Fibroblast of lung (primary cell): ENCODE measurements around the gene STAB2. TPM values are rescaled to one million over a fixed set of nuclear protein-coding genes. Genes with fewer than 3 reads are reported as not detected.

Source experiments
- DNase-seq, 2 donors: peaks; one replicate each; pipeline versions ENCODE4 v3.0.0 to v3.0.0-alpha.2; 2010; ENCODE audit warnings: low read depth in 2 of 2
- H2AFZ ChIP-seq: 2 replicates; pipeline ENCODE4 v1.5.1; 2012; ENCODE audit warnings: low read length, control low read depth, inconsistent platforms
- H3K27ac ChIP-seq: 2 replicates; pipeline ENCODE4 v1.5.1; 2011; ENCODE audit warnings: low read length, control low read depth; ENCODE audit not compliant: insufficient read depth
- H3K27me3 ChIP-seq: 2 replicates; pipeline ENCODE4 v1.5.1; 2011; ENCODE audit warnings: mild to moderate bottlenecking, low read length; ENCODE audit not compliant: control insufficient read depth, insufficient read depth
- H3K36me3 ChIP-seq: 2 replicates; pipeline ENCODE4 v1.5.1; 2011; ENCODE audit warnings: low read length; ENCODE audit not compliant: control insufficient read depth, insufficient read depth
- H3K4me1 ChIP-seq: 2 replicates; pipeline ENCODE4 v1.5.1; 2011; ENCODE audit warnings: low read length; ENCODE audit not compliant: control insufficient read depth, insufficient read depth; ENCODE audit errors: extremely low read depth
- H3K4me2 ChIP-seq: 2 replicates; pipeline ENCODE4 v1.5.1; 2011; ENCODE audit warnings: low read length, control low read depth; ENCODE audit not compliant: insufficient read depth; ENCODE audit errors: extremely low read depth
- H3K4me3 ChIP-seq, 4 experiments: fragments of 200-600 bp in 1 of 4; sonication (generic) in 1 of 4; replicated peaks in 1 of 4; 2 replicates each; pipeline ENCODE4 v1.5.1; 2011 to 2016; ENCODE audit warnings: low read length in 4 of 4, low read depth in 3 of 4, mild to moderate bottlenecking in 3 of 4, control low read depth in 2 of 4, inconsistent platforms in 1 of 4, mixed read lengths in 1 of 4; ENCODE audit not compliant: insufficient read depth in 1 of 4; ENCODE audit errors: control extremely low read depth in 1 of 4
- H3K79me2 ChIP-seq: 2 replicates; pipeline ENCODE4 v1.5.1; 2012; ENCODE audit warnings: mild to moderate bottlenecking, low read length, inconsistent platforms; ENCODE audit not compliant: control insufficient read depth, insufficient read depth
- H3K9ac ChIP-seq: 2 replicates; pipeline ENCODE4 v1.5.1; 2011; ENCODE audit warnings: mild to moderate bottlenecking, low read length, control low read depth; ENCODE audit not compliant: insufficient read depth
- H3K9me3 ChIP-seq: 2 replicates; pipeline ENCODE4 v1.5.1; 2012; ENCODE audit warnings: low read depth, low read length; ENCODE audit not compliant: control insufficient read depth, insufficient read depth
- H4K20me1 ChIP-seq: 2 replicates; pipeline ENCODE4 v1.5.1; 2011; ENCODE audit warnings: low read length; ENCODE audit not compliant: control insufficient read depth, insufficient read depth; ENCODE audit errors: extremely low read depth
- EZH2 ChIP-seq: IDR thresholded peaks from 2 replicates; pipeline ENCODE4 v1.5.1; 2012; ENCODE audit warnings: low read length, control low read depth, mild to moderate bottlenecking; ENCODE audit errors: missing control alignments
- polyA plus RNA-seq, 2 donors: library from polyadenylated mRNA; depleted of rRNA in 1 of 2; stranded (reverse) in 1 of 2; unstranded in 1 of 2; fragments of >200 nt; gene quantifications; 2 replicates each; pipeline ENCODE4 v1.2.1, GENCODE V29; 2011 to 2012; ENCODE audit warnings: missing spikeins in 1 of 2
- total RNA-seq: library from RNA; depleted of rRNA; stranded (reverse); fragments of >200 nt; gene quantifications from 2 replicates; pipeline ENCODE4 v1.2.1, GENCODE V29; 2014
- TF ChIP-seq, protein P1 (sequence below), 2 donors: IDR thresholded peaks in 1 of 2; conservative IDR thresholded peaks in 1 of 2; 1 replicate in 1 of 2; 2 replicates in 1 of 2; pipeline ENCODE4 v1.5.1; 2011 to 2012; ENCODE audit warnings: low read length in 2 of 2, control low read depth in 1 of 2, inconsistent platforms in 1 of 2, low read depth in 1 of 2, mild to moderate bottlenecking in 1 of 2

The STAB2 gene
- total and polyA plus RNA-seq, 2 donors (not counting 1 experiment from before 2014, with no cell fraction given), result not detected

DNA sequence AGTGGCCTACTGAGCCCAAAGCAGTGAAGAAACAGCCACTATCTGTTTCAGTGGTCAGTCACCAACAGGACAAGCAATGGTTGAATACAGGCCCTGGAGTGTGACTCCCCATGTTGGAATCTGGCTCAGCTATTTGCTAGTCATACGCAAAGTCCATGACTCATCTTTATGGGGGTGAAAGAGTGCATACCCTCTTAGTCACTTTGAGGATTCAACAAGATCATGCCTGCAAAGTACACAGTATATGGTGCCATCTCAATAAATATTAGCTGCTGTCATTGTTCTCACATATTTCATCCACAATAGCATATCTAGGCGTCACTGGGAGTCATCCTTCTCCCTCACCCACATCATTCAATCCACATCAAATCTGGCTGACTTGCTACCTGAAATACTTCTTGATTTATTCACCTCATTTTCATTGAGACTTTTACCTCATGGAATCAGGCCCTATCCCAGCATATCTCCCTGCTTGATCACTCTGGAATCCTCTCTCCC is 26.4 kb upstream of the STAB2 start:
- H3K36me3 ChIP-seq, result no peaks in the 10 kb centered on the region
- H3K27me3 ChIP-seq, result peaks cover 3% of the 10 kb centered on the region
- peak; percentile 88 to 99 for DNase-seq
- H3K9ac ChIP-seq, result no peak overlapping the region
- no peaks in the 10 kb centered on the region for H3K9me3 ChIP-seq
- H3K27ac ChIP-seq, result no peak overlapping the region
- no peak overlapping the region for H3K4me3 ChIP-seq
- no peak for TF ChIP-seq EZH2
- TF ChIP-seq, protein P1, sequence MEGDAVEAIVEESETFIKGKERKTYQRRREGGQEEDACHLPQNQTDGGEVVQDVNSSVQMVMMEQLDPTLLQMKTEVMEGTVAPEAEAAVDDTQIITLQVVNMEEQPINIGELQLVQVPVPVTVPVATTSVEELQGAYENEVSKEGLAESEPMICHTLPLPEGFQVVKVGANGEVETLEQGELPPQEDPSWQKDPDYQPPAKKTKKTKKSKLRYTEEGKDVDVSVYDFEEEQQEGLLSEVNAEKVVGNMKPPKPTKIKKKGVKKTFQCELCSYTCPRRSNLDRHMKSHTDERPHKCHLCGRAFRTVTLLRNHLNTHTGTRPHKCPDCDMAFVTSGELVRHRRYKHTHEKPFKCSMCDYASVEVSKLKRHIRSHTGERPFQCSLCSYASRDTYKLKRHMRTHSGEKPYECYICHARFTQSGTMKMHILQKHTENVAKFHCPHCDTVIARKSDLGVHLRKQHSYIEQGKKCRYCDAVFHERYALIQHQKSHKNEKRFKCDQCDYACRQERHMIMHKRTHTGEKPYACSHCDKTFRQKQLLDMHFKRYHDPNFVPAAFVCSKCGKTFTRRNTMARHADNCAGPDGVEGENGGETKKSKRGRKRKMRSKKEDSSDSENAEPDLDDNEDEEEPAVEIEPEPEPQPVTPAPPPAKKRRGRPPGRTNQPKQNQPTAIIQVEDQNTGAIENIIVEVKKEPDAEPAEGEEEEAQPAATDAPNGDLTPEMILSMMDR (conservative IDR thresholded peaks at IDR 0.05 in 1 of 2, IDR thresholded peaks at IDR 0.05 in 1 of 2; ENCODE audit: low read depth in 1 of 2, low read length in 2 of 2), result no peak
- no peaks in the 10 kb centered on the region for H4K20me1 ChIP-seq
- H3K4me2 ChIP-seq, result no peak overlapping the region
- H2AFZ ChIP-seq, result no peak overlapping the region
- H3K4me1 ChIP-seq, result peaks cover 8% of the 10 kb centered on the region
- no peaks in the 10 kb centered on the region for H3K79me2 ChIP-seq

DNA sequence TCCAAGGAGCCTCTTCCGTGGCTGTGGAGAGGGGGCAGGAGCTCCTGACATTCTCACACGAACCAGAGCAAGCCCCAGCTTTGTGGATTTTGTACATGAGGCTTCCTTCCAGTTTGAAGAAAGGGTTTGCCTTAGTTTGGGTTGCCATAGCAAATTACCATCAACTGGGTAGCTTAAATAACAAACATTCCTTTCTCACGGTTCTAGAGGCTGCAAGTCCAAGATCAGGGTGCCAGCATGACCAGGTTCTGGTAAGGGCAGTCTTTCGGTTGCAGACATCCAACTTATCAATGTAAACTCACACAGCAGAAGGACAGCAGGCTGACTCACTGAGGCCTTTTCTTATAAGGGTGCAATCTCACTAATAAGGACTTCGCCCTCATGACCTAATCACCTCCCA is 25.9 kb upstream of the STAB2 start:
- Histone ChIP-seq H3K36me3 (no peaks in the 10 kb centered on the region), H3K4me3 (no peak overlapping the region), H3K27ac (no peak overlapping the region), H3K27me3 (peaks cover 3% of the 10 kb centered on the region), H3K9ac (no peak overlapping the region), H2AFZ (no peak overlapping the region), H3K4me2 (no peak overlapping the region), H4K20me1 (no peaks in the 10 kb centered on the region), H3K79me2 (no peaks in the 10 kb centered on the region), H3K4me1 (peaks cover 8% of the 10 kb centered on the region), H3K9me3 (no peaks in the 10 kb centered on the region)
- peak in 1 of 2 donors; percentile 58 for DNase-seq
- TF ChIP-seq, protein P1 (conservative IDR thresholded peaks at IDR 0.05 in 1 of 2, IDR thresholded peaks at IDR 0.05 in 1 of 2; ENCODE audit: low read depth in 1 of 2, low read length in 2 of 2), result no peak

DNA sequence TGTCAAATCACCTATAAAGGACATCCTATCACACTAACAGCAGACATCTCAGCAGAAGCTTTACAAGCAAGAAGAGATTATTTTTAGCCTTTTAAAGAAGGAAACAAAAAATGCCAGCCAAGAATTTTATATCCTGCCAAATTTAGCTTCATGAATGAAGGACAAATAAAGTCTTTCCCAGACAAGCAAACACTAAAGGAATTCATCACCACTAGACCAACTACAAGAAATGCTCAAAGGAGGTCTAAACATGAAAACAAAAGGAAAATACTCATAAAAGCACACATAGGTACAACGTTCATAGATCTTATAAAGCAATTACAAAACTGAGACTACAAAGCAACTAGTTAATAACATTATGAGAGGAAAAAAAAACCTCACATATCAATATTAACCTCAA is 20.7 kb upstream of the STAB2 start:
- TF ChIP-seq EZH2, result no peak
- TF ChIP-seq, protein P1 (conservative IDR thresholded peaks at IDR 0.05 in 1 of 2, IDR thresholded peaks at IDR 0.05 in 1 of 2; ENCODE audit: low read depth in 1 of 2, low read length in 2 of 2), result no peak
- no peak overlapping the region for H3K27ac ChIP-seq
- H4K20me1 ChIP-seq, result no peaks in the 10 kb centered on the region
- no peaks in the 10 kb centered on the region for H3K9me3 ChIP-seq
- DNase-seq, result no peak
- peaks cover 7% of the 10 kb centered on the region for H3K27me3 ChIP-seq
- no peaks in the 10 kb centered on the region for H3K4me1 ChIP-seq
- no peaks in the 10 kb centered on the region for H3K79me2 ChIP-seq
- no peaks in the 10 kb centered on the region for H3K36me3 ChIP-seq
- no peak overlapping the region for H3K9ac ChIP-seq
- no peak overlapping the region for H2AFZ ChIP-seq
- no peak overlapping the region for H3K4me2 ChIP-seq
- no peak overlapping the region for H3K4me3 ChIP-seq
